ENCODE data around the gene MINDY3.

- no peak for TF ChIP-seq MAX (CRISPR knock-in tag; IDR thresholded peaks at IDR 0.05)
- TF ChIP-seq ZMAT4 (CRISPR knock-in tag; IDR thresholded peaks at IDR 0.05): no peak
- TF ChIP-seq ZBTB21 (CRISPR knock-in tag; IDR thresholded peaks at IDR 0.05; ENCODE audit: borderline replicate concordance): no peak
- TF ChIP-seq CTCF (IDR thresholded peaks at IDR 0.05): no peak
Measured at GRCh38 chr10:15821046-15821683, 39.1 kb downstream of the MINDY3 start.

Data from WTC11 (cell line).